Neural progenitor cell (in vitro differentiated cells): ENCODE measurements around the gene CEP350.

Experiments
- EZH2 ChIP-seq: fragments of 200-600 bp; sonication (generic); IDR thresholded peaks from 2 replicates; pipeline ENCODE4 v1.6.1; 2017; ENCODE audit warnings: antibody characterized with exemption, mild to moderate bottlenecking, moderate library complexity
- EZH2phosphoT487 ChIP-seq: fragments of 200-600 bp; sonication (generic); IDR thresholded peaks from 2 replicates; pipeline ENCODE4 v1.6.1; 2017; ENCODE audit warnings: antibody characterized with exemption
- TF ChIP-seq, protein P1 (sequence below): fragments of 200-600 bp; sonication (generic); IDR thresholded peaks from 2 replicates; pipeline ENCODE4 v1.5.1; 2017; ENCODE audit warnings: antibody characterized with exemption, mild to moderate bottlenecking

DNA sequence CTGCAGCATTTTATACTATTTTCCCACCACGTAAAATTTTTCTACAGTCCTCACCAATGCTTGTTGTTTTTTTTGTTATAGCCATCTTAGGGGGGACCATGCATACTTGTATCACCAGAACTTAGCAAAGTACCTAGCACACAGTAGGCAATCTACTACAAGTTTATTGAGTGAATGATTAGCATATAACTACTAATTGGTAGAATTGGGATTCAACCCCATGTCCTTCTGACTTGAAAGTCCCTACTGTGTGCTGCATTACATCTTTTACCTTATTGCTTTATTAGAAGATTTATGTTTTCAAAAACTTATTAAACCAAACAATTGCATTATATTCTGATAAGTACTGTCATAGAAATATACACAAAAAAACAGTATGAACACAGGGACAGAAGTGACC, 92.1 kb downstream of the CEP350 start:
- TF ChIP-seq, protein P1, sequence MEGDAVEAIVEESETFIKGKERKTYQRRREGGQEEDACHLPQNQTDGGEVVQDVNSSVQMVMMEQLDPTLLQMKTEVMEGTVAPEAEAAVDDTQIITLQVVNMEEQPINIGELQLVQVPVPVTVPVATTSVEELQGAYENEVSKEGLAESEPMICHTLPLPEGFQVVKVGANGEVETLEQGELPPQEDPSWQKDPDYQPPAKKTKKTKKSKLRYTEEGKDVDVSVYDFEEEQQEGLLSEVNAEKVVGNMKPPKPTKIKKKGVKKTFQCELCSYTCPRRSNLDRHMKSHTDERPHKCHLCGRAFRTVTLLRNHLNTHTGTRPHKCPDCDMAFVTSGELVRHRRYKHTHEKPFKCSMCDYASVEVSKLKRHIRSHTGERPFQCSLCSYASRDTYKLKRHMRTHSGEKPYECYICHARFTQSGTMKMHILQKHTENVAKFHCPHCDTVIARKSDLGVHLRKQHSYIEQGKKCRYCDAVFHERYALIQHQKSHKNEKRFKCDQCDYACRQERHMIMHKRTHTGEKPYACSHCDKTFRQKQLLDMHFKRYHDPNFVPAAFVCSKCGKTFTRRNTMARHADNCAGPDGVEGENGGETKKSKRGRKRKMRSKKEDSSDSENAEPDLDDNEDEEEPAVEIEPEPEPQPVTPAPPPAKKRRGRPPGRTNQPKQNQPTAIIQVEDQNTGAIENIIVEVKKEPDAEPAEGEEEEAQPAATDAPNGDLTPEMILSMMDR = no peak
- no peak for TF ChIP-seq EZH2
- no peak for TF ChIP-seq EZH2phosphoT487
